A549 (cell line): ENCODE measurements around the gene THAP4.

Source experiments
- EP300 ChIP-seq, 2 experiments: fragments of >200 bp; sonication (Bioruptor Twin); formaldehyde crosslinking; IDR thresholded peaks; 2 replicates in 1 of 2; 3 replicates in 1 of 2; pipeline ENCODE4 v1.6.1; 2016 to 2017
- JUNB ChIP-seq: fragments of >200 bp; sonication (Bioruptor Twin); formaldehyde crosslinking; IDR thresholded peaks from 2 replicates; pipeline ENCODE4 v1.6.1; 2016
- POLR2A ChIP-seq: IDR thresholded peaks from 2 replicates; pipeline ENCODE4 v1.6.1; 2012; ENCODE audit warnings: mild to moderate bottlenecking, low read length

DNA sequence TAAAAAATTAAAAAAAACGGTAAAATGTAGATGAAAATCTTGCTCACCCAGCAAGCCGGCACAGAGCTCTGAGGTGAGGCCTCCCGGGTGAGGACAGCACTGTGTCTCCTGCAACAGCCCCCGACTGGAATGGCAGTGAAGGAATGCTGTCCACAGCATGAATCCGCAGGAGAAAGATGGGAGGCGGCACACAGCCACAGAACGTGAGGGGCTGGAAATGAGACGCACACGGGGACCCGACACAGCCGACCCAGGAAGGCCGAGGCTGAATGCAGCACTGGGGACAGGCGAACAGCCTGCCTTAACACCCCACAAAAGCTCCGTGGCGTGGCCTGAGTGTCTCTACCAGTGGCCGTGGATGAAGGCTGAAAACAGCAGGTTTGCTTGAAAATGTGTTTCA is 43.7 kb downstream of the THAP4 start:
- TF ChIP-seq EP300 (IDR thresholded peaks at IDR 0.05) (no peak), POLR2A (no peak), JUNB (no peak)
